HL-60 (cell line): ENCODE measurements around the gene MAGEC1.
"Not testable (repeated sequence)": the region's sequence is repeated elsewhere in the genome, so short reads cannot be mapped to it uniquely, and the experiment has no call there.

Experiments used
- DNase-seq, 2 experiments: peaks; one replicate each; pipeline ENCODE4 v3.0.0-alpha.2; 2010 to 2020; ENCODE audit warnings: low read depth in 1 of 2, low spot score in 1 of 2
- H3K27ac ChIP-seq: fragments of 250-450 bp; sonication (Bioruptor Pico); replicated peaks from 2 replicates; pipeline ENCODE4 v1.5.1; 2020; ENCODE audit warnings: mild to moderate bottlenecking, moderate library complexity
- H3K27me3 ChIP-seq: fragments of 250-450 bp; sonication (Bioruptor Pico); 2 replicates; pipeline ENCODE4 v1.5.1; 2021; ENCODE audit warnings: mild to moderate bottlenecking, moderate library complexity; ENCODE audit not compliant: insufficient read depth, poor library complexity, severe bottlenecking
- H3K4me3 ChIP-seq: replicated peaks from 2 replicates; pipeline ENCODE4 v1.5.1; 2011; ENCODE audit warnings: mild to moderate bottlenecking, control low read depth, low read length; ENCODE audit not compliant: insufficient read depth
- GABPA ChIP-seq: IDR thresholded peaks from 2 replicates; pipeline ENCODE4 v1.6.1; 2012; ENCODE audit warnings: low read depth
- POLR2AphosphoS5 ChIP-seq: IDR thresholded peaks from 2 replicates; pipeline ENCODE4 v1.6.1; 2012; ENCODE audit warnings: low read depth
- REST ChIP-seq: IDR thresholded peaks from 2 replicates; pipeline ENCODE4 v1.6.1; 2012; ENCODE audit warnings: low read depth; ENCODE audit not compliant: insufficient replicate concordance
- SPI1 ChIP-seq: IDR thresholded peaks from 2 replicates; pipeline ENCODE4 v1.6.1; 2012; ENCODE audit warnings: low read depth, mild to moderate bottlenecking, borderline replicate concordance
- TF ChIP-seq, protein P1 (sequence below): IDR thresholded peaks from one replicate; pipeline ENCODE4 v1.5.1; 2011; ENCODE audit warnings: low read length, control low read depth, inconsistent platforms; ENCODE audit not compliant: insufficient read depth

Gene MAGEC1

DNA sequence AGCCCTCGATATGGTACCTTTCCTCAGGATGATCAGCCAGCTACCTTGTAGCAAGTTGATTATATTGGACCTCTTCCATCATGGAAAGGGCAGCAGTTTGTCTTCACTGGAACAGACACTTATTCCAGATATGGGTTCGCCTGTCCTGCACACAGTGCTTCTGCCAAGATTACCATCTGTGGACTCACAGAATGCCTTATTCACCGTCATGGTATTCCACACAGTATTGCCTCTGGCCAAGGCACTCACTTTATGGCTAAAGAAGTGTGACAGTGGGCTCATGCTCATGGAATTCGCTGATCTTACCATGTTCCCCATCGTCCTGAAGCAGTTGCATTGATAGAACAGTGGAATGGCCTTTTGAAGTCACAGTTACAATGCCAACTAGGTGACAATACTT lies 14.9 kb upstream of the MAGEC1 start:
- H3K27ac ChIP-seq, DNase-seq, H3K4me3 ChIP-seq, H3K27me3 ChIP-seq: not testable (repeated sequence)

GRCh38 chrX:141894733-141895132 lies 9.0 kb upstream of the MAGEC1 start:
- DNase-seq, result no peak
- no peak overlapping the region for H3K4me3 ChIP-seq
- H3K27me3 ChIP-seq, result no peaks in the 10 kb centered on the region
- no peak overlapping the region for H3K27ac ChIP-seq
- TF ChIP-seq POLR2AphosphoS5, result no peak
- no peak for TF ChIP-seq GABPA
- TF ChIP-seq REST, result no peak
- TF ChIP-seq, protein P1, sequence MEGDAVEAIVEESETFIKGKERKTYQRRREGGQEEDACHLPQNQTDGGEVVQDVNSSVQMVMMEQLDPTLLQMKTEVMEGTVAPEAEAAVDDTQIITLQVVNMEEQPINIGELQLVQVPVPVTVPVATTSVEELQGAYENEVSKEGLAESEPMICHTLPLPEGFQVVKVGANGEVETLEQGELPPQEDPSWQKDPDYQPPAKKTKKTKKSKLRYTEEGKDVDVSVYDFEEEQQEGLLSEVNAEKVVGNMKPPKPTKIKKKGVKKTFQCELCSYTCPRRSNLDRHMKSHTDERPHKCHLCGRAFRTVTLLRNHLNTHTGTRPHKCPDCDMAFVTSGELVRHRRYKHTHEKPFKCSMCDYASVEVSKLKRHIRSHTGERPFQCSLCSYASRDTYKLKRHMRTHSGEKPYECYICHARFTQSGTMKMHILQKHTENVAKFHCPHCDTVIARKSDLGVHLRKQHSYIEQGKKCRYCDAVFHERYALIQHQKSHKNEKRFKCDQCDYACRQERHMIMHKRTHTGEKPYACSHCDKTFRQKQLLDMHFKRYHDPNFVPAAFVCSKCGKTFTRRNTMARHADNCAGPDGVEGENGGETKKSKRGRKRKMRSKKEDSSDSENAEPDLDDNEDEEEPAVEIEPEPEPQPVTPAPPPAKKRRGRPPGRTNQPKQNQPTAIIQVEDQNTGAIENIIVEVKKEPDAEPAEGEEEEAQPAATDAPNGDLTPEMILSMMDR, result no peak
- no peak for TF ChIP-seq SPI1

- H3K4me3 ChIP-seq, result no peak overlapping the region
- no peaks in the 10 kb centered on the region for H3K27me3 ChIP-seq
- H3K27ac ChIP-seq, result no peak overlapping the region
- TF ChIP-seq, protein P1, result no peak
- TF ChIP-seq SPI1, result no peak
- TF ChIP-seq POLR2AphosphoS5, result no peak
- no peak for TF ChIP-seq GABPA
- TF ChIP-seq REST, result no peak
- no peak for DNase-seq
These were observed 6.0 kb upstream of the MAGEC1 start for GRCh38 chrX:141897690-141898089.

DNA sequence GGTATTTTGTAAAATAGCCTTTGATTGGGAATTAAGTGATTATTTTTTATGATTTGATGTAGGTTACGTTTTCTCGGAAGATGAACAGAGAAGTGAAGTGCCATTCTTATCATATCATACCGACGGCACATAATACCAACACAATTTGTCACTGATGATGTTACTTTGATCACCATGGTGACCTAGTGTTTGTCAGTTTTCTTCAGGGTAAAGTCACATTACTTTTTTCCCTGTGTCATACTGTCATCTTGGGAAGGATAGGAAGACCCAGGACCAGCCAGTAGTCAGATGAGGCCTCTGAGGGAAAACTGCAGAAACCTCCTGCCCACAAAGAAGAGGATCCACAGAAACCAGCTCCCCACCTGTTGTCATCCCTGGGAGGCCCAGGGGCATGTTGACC lies 1.3 kb upstream of the MAGEC1 start:
- no peak for DNase-seq
- no peak overlapping the region for H3K4me3 ChIP-seq
- TF ChIP-seq, protein P1, result no peak
- TF ChIP-seq POLR2AphosphoS5, result no peak
- no peak for TF ChIP-seq GABPA
- TF ChIP-seq REST, result no peak
- TF ChIP-seq SPI1, result no peak
- H3K27ac ChIP-seq, result no peak overlapping the region
- no peaks in the 10 kb centered on the region for H3K27me3 ChIP-seq
